ENCODE measurements around the gene EDEM1.
"Not testable (repeated sequence)": the region's sequence is repeated elsewhere in the genome, so short reads cannot be mapped to it uniquely, and the experiment has no call there.

EDEM1 gene

GRCh38 chr3:5187156-5187919 lies at the start of gene EDEM1:
Gene EDEM1 (plus strand): TSS chr3:5187707. CDS start chr3:5187806, 99 bp downstream.
- H3K27ac ChIP-seq (ENCODE audit: low read depth in 2 of 2, low read length in 2 of 2) = peak within 1 kb of the TSS; percentile 89 to 97
- H3K9me3 ChIP-seq (ENCODE audit: control insufficient read depth in 2 of 2, low read length in 2 of 2) = no peaks in the 10 kb centered on the region
- peaks cover 8 to 16% of the 10 kb centered on the region in 2 donors for H3K4me1 ChIP-seq (ENCODE audit: control insufficient read depth in 2 of 2, insufficient read depth in 2 of 2, low read length in 2 of 2)
- H3K4me3 ChIP-seq (ENCODE audit: low read length in 2 of 2) = peak within 1 kb of the TSS; percentile 78 to 90
- no peaks in the 10 kb centered on the region for H3K27me3 ChIP-seq (ENCODE audit: control insufficient read depth in 2 of 2, insufficient read depth in 2 of 2, low read length in 2 of 2)
- H3K9ac ChIP-seq (ENCODE audit: low read depth in 1 of 2, low read length in 2 of 2) = peak within 1 kb of the TSS; percentile 85 to 97
- peaks cover 0 to under 1% of the 10 kb centered on the region in 2 donors for H3K36me3 ChIP-seq (ENCODE audit: control insufficient read depth in 2 of 2, insufficient read depth in 2 of 2, low read length in 2 of 2)

GRCh38 chr3:5138214-5138981 lies 49.1 kb upstream of the EDEM1 start:
- Histone ChIP-seq H3K9me3 (ENCODE audit: control insufficient read depth in 2 of 2, low read length in 2 of 2) (no peaks in the 10 kb centered on the region), H3K4me3 (ENCODE audit: low read length in 2 of 2) (no peak overlapping the region), H3K4me1 (ENCODE audit: control insufficient read depth in 2 of 2, insufficient read depth in 2 of 2, low read length in 2 of 2) (peaks cover 0 to 7% of the 10 kb centered on the region in 2 donors), H3K27ac (ENCODE audit: low read depth in 2 of 2, low read length in 2 of 2) (no peak overlapping the region), H3K27me3 (ENCODE audit: control insufficient read depth in 2 of 2, insufficient read depth in 2 of 2, low read length in 2 of 2) (no peaks in the 10 kb centered on the region), H3K9ac (ENCODE audit: low read depth in 1 of 2, low read length in 2 of 2) (no peak overlapping the region), H3K36me3 (ENCODE audit: control insufficient read depth in 2 of 2, insufficient read depth in 2 of 2, low read length in 2 of 2) (peaks cover 0 to 2% of the 10 kb centered on the region in 2 donors)

DNA sequence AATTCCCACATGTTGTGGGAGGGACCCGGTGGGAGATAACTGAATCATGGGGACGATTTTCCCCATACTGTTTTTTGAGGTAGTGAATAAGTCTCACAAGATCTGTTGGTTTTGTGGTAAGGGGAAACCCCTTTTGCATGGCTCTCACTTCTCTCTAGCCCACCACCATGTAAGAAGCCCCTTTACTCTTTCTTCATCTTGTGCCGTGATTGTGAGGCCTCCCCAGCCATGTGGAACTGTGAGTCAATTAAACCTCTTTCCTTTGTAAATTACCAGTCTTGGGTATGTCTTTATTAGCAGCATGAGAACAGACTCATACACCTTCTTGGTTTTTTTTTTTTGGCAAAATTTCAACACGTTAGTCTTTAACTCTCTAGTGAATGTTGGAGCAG lies 47.3 kb upstream of the EDEM1 start:
- H3K27me3 ChIP-seq (ENCODE audit: control insufficient read depth in 2 of 2, insufficient read depth in 2 of 2, low read length in 2 of 2) = no peaks in the 10 kb centered on the region
- H3K4me3 ChIP-seq (ENCODE audit: low read length in 2 of 2) = no peak overlapping the region
- no peak overlapping the region for H3K27ac ChIP-seq (ENCODE audit: low read depth in 2 of 2, low read length in 2 of 2)
- H3K9me3 ChIP-seq (ENCODE audit: control insufficient read depth in 2 of 2, low read length in 2 of 2) = no peaks in the 10 kb centered on the region
- peaks cover 0 to 2% of the 10 kb centered on the region in 2 donors for H3K36me3 ChIP-seq (ENCODE audit: control insufficient read depth in 2 of 2, insufficient read depth in 2 of 2, low read length in 2 of 2)
- peaks cover 0 to 7% of the 10 kb centered on the region in 2 donors for H3K4me1 ChIP-seq (ENCODE audit: control insufficient read depth in 2 of 2, insufficient read depth in 2 of 2, low read length in 2 of 2)
- H3K9ac ChIP-seq (ENCODE audit: low read depth in 1 of 2, low read length in 2 of 2) = no peak overlapping the region

DNA sequence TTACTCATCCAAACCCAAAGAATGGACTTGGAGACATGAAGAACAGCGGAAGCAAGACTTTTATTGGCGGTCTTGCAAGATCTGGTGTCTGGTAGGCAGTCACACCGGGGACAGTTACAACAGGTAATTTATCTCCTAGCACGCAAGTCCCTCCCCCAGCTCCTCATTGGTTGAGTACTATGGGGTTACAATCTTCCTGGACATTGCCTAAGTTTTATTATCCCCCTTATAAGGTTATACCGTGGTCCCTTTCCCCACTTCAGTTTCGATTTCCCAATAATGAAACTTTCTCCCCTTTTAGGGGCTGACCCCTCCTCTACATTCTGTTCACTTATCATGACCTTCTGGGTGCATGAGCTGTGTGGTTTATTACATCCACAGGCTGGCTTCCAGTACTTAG lies 46.7 kb upstream of the EDEM1 start:
- Histone ChIP-seq H3K27ac (ENCODE audit: low read depth in 2 of 2, low read length in 2 of 2) (no peak overlapping the region), H3K9me3 (ENCODE audit: control insufficient read depth in 2 of 2, low read length in 2 of 2) (no peaks in the 10 kb centered on the region), H3K27me3 (ENCODE audit: control insufficient read depth in 2 of 2, insufficient read depth in 2 of 2, low read length in 2 of 2) (no peaks in the 10 kb centered on the region), H3K36me3 (ENCODE audit: control insufficient read depth in 2 of 2, insufficient read depth in 2 of 2, low read length in 2 of 2) (peaks cover 0 to 2% of the 10 kb centered on the region in 2 donors), H3K4me1 (ENCODE audit: control insufficient read depth in 2 of 2, insufficient read depth in 2 of 2, low read length in 2 of 2) (peaks cover 0 to 7% of the 10 kb centered on the region in 2 donors), H3K4me3 (ENCODE audit: low read length in 2 of 2) (no peak overlapping the region), H3K9ac (ENCODE audit: low read depth in 1 of 2, low read length in 2 of 2) (no peak overlapping the region)

DNA sequence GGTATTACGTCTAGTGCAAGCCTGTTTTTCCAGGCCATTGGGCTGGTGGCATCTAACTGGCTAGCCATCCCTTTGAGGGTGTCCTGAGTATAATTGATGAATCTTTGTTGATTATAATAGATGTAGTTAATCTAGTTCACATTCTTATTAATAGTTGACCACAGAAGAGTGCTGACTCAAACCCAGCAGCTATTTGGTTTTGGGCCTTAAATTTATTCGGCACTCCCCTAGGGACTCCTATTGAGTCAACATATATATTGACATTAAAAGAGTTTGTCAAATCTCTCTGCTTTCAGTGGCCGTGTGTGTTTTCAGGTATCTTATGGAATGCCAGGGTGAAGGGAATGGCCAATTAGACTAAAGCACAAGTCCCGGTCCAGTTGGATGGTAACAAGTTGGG lies 45.7 kb upstream of the EDEM1 start:
- Histone ChIP-seq H3K9ac (ENCODE audit: low read depth in 1 of 2, low read length in 2 of 2) (no peak overlapping the region), H3K27ac (ENCODE audit: low read depth in 2 of 2, low read length in 2 of 2) (no peak overlapping the region), H3K4me3 (ENCODE audit: low read length in 2 of 2) (no peak overlapping the region), H3K9me3 (ENCODE audit: control insufficient read depth in 2 of 2, low read length in 2 of 2) (no peaks in the 10 kb centered on the region), H3K27me3 (ENCODE audit: control insufficient read depth in 2 of 2, insufficient read depth in 2 of 2, low read length in 2 of 2) (no peaks in the 10 kb centered on the region), H3K4me1 (ENCODE audit: control insufficient read depth in 2 of 2, insufficient read depth in 2 of 2, low read length in 2 of 2) (peaks cover 0 to 7% of the 10 kb centered on the region in 2 donors), H3K36me3 (ENCODE audit: control insufficient read depth in 2 of 2, insufficient read depth in 2 of 2, low read length in 2 of 2) (peaks cover 0 to 2% of the 10 kb centered on the region in 2 donors)

DNA sequence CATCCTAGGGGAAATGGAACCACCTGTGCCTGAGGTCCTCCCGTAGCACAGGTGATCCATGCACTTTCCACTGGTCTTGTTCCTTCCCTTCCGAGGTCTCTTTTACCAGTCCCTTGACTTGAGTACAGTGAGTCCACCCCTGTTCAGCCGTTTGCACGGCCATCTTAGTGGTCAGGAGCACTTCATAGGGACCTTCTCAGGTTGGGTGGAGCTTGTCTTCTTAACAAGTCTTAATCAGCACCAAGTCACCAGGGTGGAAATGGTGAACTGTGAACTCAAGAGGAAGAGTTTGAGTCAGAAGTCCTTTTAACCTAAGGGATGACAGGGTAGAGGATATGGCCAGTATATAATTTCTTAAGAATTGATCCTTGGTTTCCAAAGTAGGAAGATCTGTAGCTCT lies 44.0 kb upstream of the EDEM1 start:
- Histone ChIP-seq H3K27me3 (ENCODE audit: control insufficient read depth in 2 of 2, insufficient read depth in 2 of 2, low read length in 2 of 2) (no peaks in the 10 kb centered on the region), H3K9me3 (ENCODE audit: control insufficient read depth in 2 of 2, low read length in 2 of 2) (no peaks in the 10 kb centered on the region), H3K36me3 (ENCODE audit: control insufficient read depth in 2 of 2, insufficient read depth in 2 of 2, low read length in 2 of 2) (peaks cover 0 to 2% of the 10 kb centered on the region in 2 donors), H3K9ac (ENCODE audit: low read depth in 1 of 2, low read length in 2 of 2) (no peak overlapping the region), H3K27ac (ENCODE audit: low read depth in 2 of 2, low read length in 2 of 2) (no peak overlapping the region), H3K4me1 (ENCODE audit: control insufficient read depth in 2 of 2, insufficient read depth in 2 of 2, low read length in 2 of 2) (peaks cover 0 to 6% of the 10 kb centered on the region in 2 donors), H3K4me3 (ENCODE audit: low read length in 2 of 2) (no peak overlapping the region)

DNA sequence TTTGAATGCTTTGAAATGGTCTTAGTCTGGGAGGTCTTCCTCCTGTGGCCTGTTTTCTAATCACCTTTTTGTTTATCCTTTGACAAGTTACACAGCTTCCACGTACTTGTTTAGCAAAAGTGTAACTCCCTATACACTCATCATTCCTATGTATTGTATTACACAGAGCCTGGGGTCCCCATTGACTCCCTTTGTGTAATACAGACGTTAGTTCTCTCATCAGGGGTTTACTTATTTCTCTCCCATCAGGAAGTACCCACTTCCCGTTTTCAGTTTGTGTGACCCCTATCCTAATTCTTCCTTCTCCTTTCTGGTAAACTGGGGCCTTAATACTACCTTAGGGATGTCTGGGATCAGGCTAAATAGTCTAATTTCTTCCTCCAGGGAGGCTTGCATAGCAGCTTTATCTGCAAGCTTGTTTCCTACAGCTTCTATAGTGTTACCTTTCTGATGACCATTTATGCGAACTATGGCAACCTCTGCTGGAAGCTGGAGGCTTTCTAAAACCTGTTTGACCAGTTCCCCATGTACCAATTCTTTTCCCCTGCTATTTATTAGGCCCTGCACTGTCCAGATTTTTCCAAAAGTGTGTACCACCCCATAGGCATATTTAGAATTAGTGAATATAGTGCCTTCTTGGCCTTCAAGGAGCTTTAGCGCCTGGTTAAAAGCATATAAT lies 43.1 kb upstream of the EDEM1 start:
- H3K4me3 ChIP-seq (ENCODE audit: low read length in 2 of 2) = no peak overlapping the region
- H3K9ac ChIP-seq (ENCODE audit: low read depth in 1 of 2, low read length in 2 of 2) = no peak overlapping the region
- no peaks in the 10 kb centered on the region for H3K4me1 ChIP-seq (ENCODE audit: control insufficient read depth in 2 of 2, insufficient read depth in 2 of 2, low read length in 2 of 2)
- H3K9me3 ChIP-seq (ENCODE audit: control insufficient read depth in 2 of 2, low read length in 2 of 2) = no peaks in the 10 kb centered on the region
- peaks cover 0 to 2% of the 10 kb centered on the region in 2 donors for H3K36me3 ChIP-seq (ENCODE audit: control insufficient read depth in 2 of 2, insufficient read depth in 2 of 2, low read length in 2 of 2)
- H3K27me3 ChIP-seq (ENCODE audit: control insufficient read depth in 2 of 2, insufficient read depth in 2 of 2, low read length in 2 of 2) = no peaks in the 10 kb centered on the region
- no peak overlapping the region for H3K27ac ChIP-seq (ENCODE audit: low read depth in 2 of 2, low read length in 2 of 2)

GRCh38 chr3:5145120-5145519 lies 42.4 kb upstream of the EDEM1 start:
- H3K27me3 ChIP-seq (ENCODE audit: control insufficient read depth in 2 of 2, insufficient read depth in 2 of 2, low read length in 2 of 2) = no peaks in the 10 kb centered on the region
- H3K4me1 ChIP-seq (ENCODE audit: control insufficient read depth in 2 of 2, insufficient read depth in 2 of 2, low read length in 2 of 2) = no peaks in the 10 kb centered on the region
- H3K4me3 ChIP-seq (ENCODE audit: low read length in 2 of 2) = no peak overlapping the region
- H3K36me3 ChIP-seq (ENCODE audit: control insufficient read depth in 2 of 2, insufficient read depth in 2 of 2, low read length in 2 of 2) = peaks cover 0 to 2% of the 10 kb centered on the region in 2 donors
- H3K9me3 ChIP-seq (ENCODE audit: control insufficient read depth in 2 of 2, low read length in 2 of 2) = no peaks in the 10 kb centered on the region
- no peak overlapping the region for H3K27ac ChIP-seq (ENCODE audit: low read depth in 2 of 2, low read length in 2 of 2)
- no peak overlapping the region for H3K9ac ChIP-seq (ENCODE audit: low read depth in 1 of 2, low read length in 2 of 2)

- H3K9me3 ChIP-seq (ENCODE audit: control insufficient read depth in 2 of 2, low read length in 2 of 2); H3K9ac ChIP-seq (ENCODE audit: low read depth in 1 of 2, low read length in 2 of 2): not testable (repeated sequence)
Observed at GRCh38 chr3:5147152-5147551, 40.4 kb upstream of the EDEM1 start.

More at GRCh38 chr3:5147152-5147551, 40.4 kb upstream of the EDEM1 start:
- not testable (repeated sequence) for H3K4me3 ChIP-seq (ENCODE audit: low read length in 2 of 2); H3K27me3 ChIP-seq (ENCODE audit: control insufficient read depth in 2 of 2, insufficient read depth in 2 of 2, low read length in 2 of 2); H3K36me3 ChIP-seq (ENCODE audit: control insufficient read depth in 2 of 2, insufficient read depth in 2 of 2, low read length in 2 of 2); H3K4me1 ChIP-seq (ENCODE audit: control insufficient read depth in 2 of 2, insufficient read depth in 2 of 2, low read length in 2 of 2); H3K27ac ChIP-seq (ENCODE audit: low read depth in 2 of 2, low read length in 2 of 2)

Data from mucosa of rectum (tissue), 2 donors.